Measurements from ENCODE around the gene TRPT1. TPM values are rescaled to one million over a fixed set of nuclear protein-coding genes. Genes with fewer than 3 reads are reported as not detected.

TRPT1 gene
- total and polyA plus RNA-seq, 9 of the 15 experiments (the other 6 are each of a cell fraction or from before 2014, with no cell fraction given), result 4.6 to 41.7 (median 23.1) TPM

DNA sequence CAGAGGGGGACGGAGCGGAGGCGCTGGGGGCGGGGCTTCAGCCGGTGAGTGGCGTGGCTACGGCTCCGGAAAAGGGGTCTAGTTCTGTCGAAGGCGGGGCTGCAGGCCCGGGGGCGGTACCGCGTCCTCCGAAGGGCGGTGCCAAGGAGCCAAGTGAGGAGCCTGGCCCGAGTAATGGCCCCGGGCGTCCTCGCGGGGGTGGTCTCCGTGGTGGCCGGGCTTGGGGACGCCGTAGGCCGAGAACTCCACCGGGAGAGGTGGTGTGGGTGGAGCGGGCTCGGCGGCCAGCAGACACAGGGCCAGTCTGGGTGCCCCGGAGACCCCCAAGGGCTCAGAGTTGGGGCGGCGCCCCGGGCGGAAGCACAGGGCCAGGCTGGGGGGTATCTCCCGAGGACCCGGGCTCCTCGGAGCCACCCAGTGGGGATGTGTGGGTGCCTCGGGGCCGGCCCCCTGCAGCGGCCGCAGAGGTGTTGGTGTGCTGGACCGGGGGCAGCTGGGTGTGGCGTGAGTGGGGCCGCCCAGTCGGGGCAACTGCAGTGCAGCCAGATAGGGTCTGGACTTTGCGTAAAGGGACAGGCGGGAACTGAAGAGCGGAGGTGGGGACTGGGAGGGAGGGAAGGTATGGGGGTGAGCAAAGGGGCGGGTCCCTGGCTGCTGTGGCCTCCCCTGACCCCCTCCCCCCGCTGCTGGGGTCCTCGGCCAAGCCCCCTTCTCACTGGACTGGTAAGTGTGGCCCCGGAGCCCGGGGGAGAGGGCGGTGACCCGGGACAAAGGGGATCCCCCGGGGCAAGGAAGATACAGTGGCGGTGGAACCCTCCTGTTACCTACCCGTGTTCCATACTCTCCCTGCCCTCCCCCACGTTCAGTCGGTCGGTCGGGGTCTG is 15.7 kb upstream of the TRPT1 start (continued):
- TF ChIP-seq PREB (CRISPR knock-in tag; IDR thresholded peaks at IDR 0.05) (no peak), NFRKB (IDR thresholded peaks at IDR 0.05; ENCODE audit: low read depth) (peak; percentile 77), SFPQ (IDR thresholded peaks at IDR 0.05; ENCODE audit: low read depth, low read length) (no peak), NFXL1 (CRISPR knock-in tag; IDR thresholded peaks at IDR 0.05) (no peak), EP300 (IDR thresholded peaks at IDR 0.05; ENCODE audit: low read length) (no peak), PRPF4 (IDR thresholded peaks at IDR 0.05; ENCODE audit: insufficient read depth, low read depth, low read length, poor library complexity, severe bottlenecking) (peak; percentile 48), POLR2AphosphoS2 (IDR thresholded peaks at IDR 0.05; ENCODE audit: low read length) (no peak)
- TF ChIP-seq, protein P1, sequence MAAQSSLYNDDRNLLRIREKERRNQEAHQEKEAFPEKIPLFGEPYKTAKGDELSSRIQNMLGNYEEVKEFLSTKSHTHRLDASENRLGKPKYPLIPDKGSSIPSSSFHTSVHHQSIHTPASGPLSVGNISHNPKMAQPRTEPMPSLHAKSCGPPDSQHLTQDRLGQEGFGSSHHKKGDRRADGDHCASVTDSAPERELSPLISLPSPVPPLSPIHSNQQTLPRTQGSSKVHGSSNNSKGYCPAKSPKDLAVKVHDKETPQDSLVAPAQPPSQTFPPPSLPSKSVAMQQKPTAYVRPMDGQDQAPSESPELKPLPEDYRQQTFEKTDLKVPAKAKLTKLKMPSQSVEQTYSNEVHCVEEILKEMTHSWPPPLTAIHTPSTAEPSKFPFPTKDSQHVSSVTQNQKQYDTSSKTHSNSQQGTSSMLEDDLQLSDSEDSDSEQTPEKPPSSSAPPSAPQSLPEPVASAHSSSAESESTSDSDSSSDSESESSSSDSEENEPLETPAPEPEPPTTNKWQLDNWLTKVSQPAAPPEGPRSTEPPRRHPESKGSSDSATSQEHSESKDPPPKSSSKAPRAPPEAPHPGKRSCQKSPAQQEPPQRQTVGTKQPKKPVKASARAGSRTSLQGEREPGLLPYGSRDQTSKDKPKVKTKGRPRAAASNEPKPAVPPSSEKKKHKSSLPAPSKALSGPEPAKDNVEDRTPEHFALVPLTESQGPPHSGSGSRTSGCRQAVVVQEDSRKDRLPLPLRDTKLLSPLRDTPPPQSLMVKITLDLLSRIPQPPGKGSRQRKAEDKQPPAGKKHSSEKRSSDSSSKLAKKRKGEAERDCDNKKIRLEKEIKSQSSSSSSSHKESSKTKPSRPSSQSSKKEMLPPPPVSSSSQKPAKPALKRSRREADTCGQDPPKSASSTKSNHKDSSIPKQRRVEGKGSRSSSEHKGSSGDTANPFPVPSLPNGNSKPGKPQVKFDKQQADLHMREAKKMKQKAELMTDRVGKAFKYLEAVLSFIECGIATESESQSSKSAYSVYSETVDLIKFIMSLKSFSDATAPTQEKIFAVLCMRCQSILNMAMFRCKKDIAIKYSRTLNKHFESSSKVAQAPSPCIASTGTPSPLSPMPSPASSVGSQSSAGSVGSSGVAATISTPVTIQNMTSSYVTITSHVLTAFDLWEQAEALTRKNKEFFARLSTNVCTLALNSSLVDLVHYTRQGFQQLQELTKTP (IDR thresholded peaks at IDR 0.05; ENCODE audit: low read depth in 1 of 2, partially characterized antibody in 2 of 2), result no peak
- TF ChIP-seq, protein P2, sequence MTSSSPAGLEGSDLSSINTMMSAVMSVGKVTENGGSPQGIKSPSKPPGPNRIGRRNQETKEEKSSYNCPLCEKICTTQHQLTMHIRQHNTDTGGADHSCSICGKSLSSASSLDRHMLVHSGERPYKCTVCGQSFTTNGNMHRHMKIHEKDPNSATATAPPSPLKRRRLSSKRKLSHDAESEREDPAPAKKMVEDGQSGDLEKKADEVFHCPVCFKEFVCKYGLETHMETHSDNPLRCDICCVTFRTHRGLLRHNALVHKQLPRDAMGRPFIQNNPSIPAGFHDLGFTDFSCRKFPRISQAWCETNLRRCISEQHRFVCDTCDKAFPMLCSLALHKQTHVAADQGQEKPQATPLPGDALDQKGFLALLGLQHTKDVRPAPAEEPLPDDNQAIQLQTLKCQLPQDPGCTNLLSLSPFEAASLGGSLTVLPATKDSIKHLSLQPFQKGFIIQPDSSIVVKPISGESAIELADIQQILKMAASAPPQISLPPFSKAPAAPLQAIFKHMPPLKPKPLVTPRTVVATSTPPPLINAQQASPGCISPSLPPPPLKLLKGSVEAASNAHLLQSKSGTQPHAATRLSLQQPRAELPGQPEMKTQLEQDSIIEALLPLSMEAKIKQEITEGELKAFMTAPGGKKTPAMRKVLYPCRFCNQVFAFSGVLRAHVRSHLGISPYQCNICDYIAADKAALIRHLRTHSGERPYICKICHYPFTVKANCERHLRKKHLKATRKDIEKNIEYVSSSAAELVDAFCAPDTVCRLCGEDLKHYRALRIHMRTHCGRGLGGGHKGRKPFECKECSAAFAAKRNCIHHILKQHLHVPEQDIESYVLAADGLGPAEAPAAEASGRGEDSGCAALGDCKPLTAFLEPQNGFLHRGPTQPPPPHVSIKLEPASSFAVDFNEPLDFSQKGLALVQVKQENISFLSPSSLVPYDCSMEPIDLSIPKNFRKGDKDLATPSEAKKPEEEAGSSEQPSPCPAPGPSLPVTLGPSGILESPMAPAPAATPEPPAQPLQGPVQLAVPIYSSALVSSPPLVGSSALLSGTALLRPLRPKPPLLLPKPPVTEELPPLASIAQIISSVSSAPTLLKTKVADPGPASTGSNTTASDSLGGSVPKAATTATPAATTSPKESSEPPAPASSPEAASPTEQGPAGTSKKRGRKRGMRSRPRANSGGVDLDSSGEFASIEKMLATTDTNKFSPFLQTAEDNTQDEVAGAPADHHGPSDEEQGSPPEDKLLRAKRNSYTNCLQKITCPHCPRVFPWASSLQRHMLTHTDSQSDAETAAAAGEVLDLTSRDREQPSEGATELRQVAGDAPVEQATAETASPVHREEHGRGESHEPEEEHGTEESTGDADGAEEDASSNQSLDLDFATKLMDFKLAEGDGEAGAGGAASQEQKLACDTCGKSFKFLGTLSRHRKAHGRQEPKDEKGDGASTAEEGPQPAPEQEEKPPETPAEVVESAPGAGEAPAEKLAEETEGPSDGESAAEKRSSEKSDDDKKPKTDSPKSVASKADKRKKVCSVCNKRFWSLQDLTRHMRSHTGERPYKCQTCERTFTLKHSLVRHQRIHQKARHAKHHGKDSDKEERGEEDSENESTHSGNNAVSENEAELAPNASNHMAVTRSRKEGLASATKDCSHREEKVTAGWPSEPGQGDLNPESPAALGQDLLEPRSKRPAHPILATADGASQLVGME (CRISPR knock-in tag; IDR thresholded peaks at IDR 0.05), result no peak; the same call in 1 of the 2 replicates
